UCSD-AML1 (cell line): ENCODE measurements around the gene ESRRG.
"Not testable (repeated sequence)": the region's sequence is repeated elsewhere in the genome, so short reads cannot be mapped to it uniquely, and the experiment has no call there.

Experiments
- DNase-seq: peaks from one replicate; lab custom pipeline; 2025; ENCODE audit not compliant: unreplicated experiment; lab: John Stamatoyannopoulos, UW

Gene ESRRG

DNA sequence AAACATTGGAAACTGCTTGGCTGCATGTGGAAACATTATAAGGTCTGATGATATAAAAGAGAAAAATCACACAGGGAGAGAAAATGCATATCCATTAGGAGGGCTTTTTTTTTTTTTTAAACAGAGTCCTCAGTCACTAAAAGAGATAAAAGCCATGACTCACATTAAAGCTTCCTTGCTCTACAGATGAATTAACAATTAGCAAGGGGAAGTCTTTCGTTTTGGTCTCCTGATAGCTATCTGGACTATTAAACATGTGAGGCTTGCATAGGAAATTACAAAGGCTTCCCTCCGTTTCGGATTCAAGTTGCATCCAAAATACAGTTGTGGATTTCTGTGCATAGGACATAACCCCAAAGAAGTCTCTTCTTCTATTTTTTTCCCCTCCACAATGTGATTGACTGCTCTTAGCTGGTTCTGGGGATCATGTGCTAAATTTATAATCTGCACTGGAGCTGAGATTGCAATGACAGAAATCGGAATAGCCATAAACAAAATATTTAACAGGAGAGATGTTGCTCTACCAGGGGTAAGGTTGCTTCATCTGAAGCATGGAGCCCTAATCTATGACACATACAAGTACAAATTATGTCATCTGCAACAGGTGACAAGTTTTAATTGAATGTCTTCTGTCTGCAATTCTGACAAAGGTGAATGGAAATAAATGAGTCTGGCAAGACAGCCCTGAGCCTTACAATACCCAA, 146.8 kb downstream of the ESRRG start:
- DNase-seq, result no peak

DNA sequence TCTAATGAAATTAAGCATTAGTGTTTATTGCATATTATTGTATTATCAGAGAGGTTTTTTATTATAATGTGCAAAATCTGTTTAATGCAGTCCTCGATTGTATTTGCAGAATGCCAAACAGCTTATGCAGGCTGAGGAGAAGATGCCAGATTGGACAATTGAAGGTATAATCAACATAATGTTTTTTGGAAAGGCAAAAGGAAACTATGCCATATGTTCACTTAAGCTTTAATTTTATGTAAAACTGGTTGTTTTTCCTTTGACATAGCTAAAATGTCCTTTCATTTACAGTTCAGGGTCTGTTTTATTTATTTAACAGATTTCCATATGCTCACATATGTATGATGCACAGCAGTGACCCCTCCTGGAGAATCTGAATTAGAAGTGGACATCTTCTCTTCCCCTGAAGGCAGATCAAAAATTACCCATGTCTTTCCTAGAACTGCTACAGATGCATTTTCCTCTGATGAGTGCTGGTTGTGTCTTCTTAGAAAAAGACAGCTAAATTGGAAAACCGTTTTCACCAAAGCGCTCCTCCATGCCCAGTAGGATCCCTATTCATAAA, 156.5 kb downstream of the ESRRG start:
- DNase-seq, result no peak

DNA sequence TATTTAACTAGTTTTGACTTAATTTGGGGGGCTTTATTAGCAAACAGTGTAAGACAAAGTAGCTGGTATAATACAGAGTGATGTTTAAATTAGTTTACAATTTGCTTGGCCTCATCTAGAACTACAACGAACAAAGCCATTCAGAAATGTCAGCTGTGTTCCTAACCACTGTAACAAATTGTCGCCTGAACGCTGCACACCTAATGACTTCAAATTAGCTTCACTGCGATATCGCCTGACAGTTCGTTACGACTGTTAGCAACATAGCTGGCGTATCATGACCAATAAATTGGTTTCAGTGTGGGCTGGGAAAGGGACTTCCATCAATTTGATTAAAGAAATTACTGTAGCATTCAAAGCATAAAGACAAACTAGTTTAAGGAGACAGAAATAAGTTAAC, 160.1 kb downstream of the ESRRG start:
- DNase-seq, result no peak

DNA sequence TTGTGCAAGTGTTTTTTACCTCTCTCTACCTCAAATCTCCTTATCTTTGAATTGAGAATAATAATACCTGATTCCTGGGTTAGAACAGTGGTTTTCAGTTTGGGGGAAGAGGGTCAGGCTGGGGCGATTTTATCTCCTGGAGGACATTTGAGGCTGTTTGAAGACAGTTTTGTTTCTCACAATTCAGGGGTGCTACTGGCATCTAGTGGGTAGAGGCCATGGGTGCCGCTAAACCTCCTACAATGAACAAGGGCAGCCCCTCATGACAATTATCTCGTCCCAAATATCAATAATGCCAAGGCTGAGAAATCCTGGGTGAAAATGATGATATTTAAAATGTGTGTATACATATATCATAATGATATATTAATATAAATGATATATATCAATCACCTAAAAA, 160.8 kb downstream of the ESRRG start:
- DNase-seq, result no peak

DNA sequence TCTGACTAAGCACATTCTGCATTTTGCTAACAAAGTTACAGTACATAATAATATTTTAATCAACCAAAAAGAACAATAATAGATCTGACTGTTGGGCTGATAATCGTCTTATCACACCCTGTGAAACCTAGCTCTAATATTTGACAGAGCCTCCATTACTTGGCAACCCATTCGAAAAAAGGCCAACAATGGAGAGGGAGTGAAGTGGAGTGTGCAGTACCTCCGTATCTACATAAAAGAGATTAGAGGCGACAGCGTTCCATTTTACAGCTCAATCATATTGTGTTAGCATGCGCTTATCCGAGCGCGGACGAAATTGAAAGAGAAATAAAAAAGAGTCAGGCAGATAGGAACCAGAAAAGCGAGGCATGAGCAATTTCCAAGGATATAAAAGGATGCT, 162.7 kb downstream of the ESRRG start:
- DNase-seq, result no peak

DNA sequence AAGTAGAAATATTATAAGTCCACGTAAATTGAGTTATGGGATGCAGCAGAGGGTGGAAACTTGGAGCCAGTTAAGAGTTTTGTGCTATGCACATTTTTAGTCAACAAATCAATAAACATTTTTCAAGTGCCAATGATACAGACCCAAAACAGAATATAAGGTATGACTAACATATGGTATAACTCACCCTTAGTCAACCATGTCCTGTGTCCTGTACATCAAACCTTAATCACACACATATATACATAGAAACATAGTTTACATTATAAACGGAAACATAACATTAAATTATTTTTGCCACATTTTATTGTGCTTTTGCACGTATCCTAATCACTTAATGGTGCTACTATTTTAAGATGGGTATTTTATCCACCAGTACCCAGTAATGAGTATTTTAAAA, 163.9 kb downstream of the ESRRG start:
- no peak for DNase-seq

DNA sequence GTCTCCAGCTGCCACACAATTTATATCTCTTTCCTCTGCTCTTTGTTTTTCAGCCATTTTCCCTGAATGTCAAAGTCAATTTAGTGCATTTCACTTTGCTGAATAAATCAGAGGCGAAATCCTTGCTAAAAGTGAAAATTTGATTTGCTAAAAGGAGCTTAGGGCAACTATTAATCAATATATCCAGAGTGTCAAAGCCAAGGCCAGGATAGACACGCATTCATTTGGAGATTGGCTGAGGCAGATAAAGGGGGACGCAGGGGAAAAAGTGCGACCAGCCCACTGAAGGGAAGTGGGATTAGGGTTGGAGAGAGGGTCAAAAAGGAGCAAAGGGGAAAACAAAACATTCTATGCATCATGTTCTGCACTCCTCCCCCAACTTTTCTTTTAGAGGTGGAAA, 167.6 kb downstream of the ESRRG start:
- no peak for DNase-seq

DNA sequence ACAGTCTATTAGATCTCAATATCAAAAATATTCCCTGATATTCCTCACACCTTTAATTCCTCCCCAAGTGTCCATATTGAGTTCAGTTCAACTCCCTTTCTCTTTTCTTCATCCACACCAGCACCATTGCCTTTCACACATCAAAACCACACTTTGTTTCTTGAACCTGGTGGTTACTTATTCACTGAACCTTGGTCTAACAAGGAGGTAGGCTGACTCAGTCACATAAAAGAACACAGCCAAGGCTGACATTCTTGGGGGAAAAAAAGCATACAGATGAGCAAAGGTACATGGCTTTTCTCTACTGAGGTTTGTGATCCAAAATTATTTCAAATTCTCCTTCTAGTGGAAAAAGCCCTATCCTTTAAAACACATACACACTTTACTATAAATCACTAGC, 168.3 kb downstream of the ESRRG start:
- DNase-seq, result no peak

DNA sequence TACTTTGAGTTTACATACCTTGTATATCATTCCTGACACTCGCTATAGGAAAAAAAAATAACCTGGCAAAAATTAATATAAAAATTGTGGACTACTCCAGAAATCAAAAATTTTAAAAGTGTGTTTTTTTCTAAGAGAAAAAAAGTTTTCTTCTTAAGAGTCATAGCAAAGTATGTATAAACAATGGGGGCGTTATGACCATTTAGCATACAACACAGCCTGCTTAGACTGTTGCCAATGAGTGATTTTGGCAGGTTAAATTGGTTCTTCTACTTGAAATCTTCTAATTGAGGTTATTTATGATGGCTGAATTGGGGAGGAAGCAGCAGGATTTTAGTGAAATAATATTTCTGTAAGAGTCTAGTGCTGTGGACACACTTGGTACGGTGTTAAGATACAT, 169.5 kb downstream of the ESRRG start:
- no peak for DNase-seq

DNA sequence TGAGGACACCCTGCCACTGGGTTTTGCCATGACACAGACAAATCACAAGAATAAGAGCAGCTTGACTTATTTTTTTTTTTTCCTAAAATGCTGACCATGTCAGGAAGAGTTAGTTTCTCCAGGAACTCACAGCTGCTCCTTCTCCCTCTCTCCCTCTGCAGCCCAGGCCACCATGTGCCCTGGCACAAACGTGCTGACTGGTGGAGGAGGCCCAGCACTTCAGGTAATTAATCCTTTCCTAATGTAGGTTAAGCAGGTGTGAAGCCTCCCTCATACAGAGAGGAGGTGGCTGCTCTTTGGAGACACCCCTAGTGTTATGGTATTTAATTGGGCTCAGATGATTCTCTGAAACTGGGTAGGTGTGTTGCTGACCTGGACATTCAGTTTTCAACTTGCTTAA, 170.2 kb downstream of the ESRRG start:
- no peak for DNase-seq

DNA sequence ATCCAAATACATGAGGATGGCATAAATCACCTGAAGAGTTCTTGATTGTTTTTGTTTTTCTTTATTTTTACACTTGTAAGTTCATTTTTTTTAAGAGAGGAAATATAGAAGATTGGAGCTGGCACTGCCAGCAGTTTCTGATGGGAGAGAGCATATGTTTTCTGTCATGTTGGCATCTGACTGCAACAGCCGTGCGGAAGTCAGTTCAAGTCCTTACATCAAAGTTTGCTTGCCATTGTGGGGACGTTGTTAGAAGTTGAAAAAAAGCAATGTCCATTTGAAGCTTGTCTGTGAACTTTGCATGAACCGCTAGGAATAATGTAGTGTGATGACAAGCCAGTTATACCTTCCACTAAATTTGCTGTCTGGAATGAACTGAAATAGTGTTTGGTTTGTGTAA, 173.4 kb downstream of the ESRRG start:
- no peak for DNase-seq

DNA sequence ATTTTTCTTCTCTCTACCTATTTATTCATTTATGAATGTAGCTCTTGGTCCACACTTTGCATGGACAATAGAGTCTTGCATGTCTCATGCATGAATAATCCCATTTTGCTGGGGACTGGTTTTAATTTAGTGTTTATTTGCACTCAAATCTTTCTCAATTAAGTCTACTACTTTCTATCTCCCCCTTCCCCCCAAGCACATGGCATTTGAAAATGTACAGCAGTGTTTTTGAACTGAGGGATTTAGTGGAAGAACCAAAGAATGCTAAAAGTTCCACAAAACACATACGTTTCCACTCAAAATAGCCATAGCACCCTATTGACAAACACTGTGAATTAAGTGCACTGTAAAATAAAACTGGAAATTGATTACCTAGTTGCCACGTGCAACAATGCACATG, 180.5 kb downstream of the ESRRG start:
- no peak for DNase-seq

DNA sequence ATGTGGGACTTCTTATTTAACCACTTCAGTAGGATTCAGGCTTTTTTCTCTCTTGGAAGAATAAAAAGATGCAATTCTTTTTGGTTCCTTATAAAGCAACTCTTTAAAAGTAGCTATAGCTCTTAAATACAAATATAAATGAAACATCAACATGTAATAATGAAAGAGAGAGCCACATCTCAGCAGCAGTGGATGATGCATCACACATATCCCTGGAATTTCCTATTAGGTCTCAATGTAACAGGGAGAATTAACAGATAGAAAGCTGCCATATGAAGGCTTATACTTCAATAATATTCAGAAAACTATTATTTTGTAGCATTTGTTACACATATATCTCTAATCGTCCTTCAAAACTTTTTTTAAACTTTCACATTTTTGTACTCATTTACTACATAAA, 181.0 kb downstream of the ESRRG start:
- no peak for DNase-seq

DNA sequence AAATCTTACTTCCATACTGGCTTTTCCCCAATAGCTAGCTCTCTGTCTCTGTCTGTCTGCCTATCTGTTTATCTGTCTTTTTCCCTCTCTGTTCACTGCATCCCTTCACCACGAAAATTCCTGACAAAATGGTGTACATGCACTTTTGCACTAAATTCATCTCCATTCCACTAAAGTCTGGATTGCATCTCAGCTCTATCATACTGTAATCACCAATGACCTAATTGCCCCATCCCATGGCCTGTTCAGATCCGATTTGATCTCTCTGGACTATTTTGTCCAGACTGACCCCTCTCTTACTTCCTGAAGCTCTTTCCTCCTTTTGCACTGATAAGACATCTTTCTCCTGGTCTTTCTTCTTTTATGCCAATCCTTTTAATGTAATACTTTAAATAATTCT, 187.5 kb downstream of the ESRRG start:
- no peak for DNase-seq

DNA sequence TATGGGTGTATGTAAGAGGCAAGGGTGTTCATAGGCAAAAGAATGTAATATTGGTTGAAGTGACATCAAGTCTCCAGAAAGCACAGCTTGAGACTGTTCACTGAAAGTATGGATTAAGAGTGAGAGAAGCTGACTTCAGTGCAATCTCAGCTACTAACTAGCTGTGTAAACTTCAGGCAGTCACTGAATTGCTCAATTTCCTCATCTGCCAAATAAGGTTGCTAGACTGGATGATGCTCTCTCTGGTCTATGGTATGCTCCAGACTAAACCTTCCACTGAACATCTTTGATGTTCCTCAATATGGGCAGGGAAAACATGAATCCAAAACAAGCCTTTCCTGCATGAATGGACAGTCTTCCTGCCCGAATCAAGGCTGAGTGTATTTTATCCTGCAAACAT, 188.2 kb downstream of the ESRRG start:
- no peak for DNase-seq

DNA sequence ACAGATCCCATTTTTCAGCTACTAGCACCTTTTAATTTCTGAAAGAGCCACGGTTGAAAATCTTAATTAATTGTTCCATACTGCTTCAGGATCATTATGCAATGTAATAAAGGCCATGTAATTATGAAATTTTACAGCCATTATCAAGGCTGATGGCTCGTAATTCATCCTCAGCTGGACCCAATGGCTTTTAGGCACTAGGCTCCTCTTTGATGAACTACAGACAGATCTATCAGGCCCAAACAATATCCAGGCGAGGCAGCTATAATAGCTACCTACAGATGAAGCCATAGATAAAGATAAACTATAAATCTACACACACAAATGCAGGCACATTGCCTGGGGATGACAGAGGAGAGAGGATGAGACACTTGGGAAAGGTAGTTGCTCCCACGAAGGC, 189.5 kb downstream of the ESRRG start:
- no peak for DNase-seq

DNA sequence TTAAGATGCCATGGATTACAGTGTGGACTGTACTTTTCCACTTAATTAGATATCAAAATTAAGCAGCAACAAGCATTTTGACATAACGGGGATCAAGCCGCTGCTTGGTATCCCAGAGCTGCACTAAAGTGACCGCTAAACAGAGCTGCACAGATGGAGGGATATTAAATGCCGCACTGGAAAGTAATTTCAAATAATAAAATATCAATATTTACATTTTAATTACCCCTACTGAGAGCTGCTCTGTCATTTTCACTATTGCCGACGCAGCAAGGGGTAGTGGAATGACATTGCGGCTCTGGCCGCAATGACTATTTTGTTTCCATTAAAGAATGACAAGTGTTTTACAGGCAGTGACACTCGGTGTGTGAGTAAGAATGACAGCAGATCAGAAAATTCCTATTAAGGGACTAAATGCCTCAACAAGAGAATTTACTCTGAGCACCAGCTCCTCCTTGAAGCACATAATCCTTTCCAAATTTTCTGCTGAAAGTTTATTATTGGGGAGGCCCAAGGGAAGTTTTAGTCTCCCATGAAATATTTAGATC, 190.9 kb downstream of the ESRRG start:
- DNase-seq, result no peak

DNA sequence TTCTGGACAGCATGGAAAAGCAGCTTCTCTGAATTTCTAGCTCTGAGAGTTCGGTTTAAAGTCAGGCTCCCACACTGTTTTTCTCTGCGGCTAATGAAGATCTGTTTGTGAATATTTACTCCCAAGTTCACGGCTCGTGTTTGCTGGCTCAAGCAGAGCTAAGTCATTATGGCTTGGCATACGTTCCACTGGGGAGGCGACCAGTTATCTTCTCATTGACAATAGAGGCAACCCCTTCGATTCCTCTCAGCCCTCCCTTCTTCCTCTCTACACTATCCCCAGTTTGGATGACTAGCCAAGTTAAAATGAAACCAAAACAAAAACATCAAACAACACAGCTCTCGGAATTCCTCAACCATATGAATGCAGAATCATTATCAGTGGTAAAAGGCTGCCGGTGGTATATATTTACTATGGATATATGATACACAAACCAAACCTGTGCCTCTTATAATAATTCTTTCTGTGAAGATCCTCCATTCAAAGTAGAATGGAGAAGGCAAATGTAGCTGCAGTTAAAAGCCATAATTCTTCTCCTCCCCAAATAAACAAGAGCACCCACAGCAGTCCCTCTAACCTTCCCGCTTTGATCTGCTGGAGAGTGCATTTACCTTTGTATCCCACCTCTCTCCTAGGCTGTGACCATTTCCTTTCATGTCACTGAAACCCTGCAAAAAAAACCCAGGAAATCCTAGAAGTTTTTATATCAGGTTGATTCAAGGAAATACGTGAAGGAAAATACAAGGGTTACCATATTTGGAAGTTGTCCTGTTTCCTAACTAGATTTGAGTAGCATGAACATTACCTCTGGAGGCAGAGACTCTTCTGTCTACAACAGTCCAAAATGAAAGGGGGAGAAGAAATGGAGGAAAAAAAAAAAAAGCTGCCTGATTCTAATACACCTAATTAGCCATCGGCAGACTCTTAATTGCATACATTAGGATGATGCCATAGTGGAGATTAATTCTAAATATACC, 191.7 kb downstream of the ESRRG start:
- no peak for DNase-seq

DNA sequence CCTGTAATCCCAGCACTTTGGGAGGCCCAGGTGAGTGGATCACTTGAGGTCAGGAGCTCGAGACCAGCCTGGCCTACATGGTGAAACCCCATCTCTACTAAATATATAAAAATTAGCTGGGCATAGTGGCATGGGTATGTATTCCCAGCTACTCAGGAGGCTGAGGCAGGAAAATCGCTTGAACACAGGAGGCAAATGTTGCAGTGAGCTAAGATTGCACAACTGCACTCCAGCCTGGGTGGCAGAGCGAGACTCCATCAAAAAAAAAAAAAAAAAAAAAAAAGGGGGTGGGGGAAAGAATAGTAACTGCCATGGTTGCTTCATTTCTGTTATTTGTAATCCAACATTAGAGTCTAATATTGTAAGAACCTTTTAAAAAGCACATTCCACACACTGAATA, 193.4 kb downstream of the ESRRG start:
- not testable (repeated sequence) for DNase-seq

DNA sequence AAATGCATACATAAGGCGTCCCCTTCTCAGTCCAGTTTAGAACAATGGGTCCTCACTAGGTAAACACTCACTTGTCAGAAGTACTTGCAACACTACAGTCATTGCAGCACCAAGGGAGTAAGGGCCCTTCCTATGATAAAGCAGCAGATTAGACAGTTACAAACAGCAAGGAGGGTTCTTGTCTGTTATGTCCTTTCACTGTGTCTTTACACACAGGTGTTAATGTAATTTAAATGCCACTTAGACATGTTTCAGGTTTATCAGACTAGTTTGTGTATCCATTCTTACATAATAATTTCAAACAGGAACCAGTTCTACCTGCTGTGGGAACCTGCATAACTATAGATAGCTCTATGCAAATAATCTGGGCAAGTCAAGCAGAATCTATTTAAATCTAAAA, 194.4 kb downstream of the ESRRG start:
- DNase-seq, result no peak

DNA sequence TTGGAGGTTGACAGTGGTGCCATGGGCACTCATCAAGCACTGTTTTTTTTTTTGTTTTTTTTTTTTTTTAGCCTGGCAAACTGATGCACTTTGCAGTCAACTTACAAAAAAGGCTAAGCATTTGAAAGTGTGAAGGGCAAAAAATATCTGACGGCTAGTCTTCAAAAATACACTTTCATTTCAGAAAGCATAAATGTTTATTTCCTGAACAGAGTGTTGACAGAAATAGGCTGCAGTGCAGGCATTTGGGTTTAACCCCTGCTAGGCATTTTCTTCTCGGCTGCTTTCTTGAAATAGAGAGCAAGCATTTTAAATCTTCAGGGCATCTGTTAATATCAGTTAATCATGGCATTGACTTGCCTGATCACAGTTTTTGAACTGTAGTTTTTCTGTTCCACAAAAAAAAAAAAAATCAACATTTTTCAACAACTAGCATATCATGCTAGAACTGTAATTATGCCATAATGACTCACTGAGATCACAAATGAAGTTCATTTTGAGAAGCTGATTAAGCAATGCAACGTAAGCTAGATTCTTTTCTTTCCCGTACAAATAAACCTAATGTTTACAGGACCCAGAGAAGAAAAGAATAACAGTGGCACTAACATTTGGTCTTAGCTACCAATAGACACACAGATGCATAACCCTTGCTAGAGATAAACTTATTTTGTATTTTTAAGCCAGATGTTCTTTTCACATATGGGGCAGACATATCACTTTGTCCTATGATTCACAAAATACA, 199.6 kb downstream of the ESRRG start:
- DNase-seq, result no peak
